DMS153 treated with DMSO at 0.1 percent for 48 hours (cell line): ENCODE results near the gene GALNT8.
"Not testable (repeated sequence)": the region's sequence is repeated elsewhere in the genome, so short reads cannot be mapped to it uniquely, and the experiment has no call there.

Source experiments
- DNase-seq: peaks from one replicate; lab custom pipeline; 2025; ENCODE audit not compliant: unreplicated experiment; lab: John Stamatoyannopoulos, UW

The GALNT8 gene

GRCh38 chr12:4742416-4742970 lies 22.3 kb downstream of the GALNT8 start:
- no peak for DNase-seq

- no peak for DNase-seq
Measured at GRCh38 chr12:4743046-4743445, 22.8 kb downstream of the GALNT8 start.

DNA sequence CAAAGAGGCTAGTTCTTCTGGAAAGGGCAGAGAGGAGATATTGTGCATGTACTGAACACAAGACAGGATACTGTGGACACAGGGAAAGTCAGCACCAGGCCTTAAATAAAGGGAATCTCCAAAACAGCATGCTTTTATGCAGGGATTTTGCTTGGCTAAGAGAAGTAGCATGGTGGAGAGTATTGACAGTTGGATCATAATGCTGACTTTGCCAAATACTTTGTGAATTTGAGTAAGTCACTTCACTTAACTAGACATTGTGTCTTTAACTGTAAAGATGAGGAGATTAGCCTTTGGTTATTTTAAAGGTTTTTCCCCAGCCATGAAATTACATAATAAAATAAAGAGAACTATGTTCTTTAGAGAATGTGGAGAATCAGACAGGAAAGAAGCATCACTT lies 24.5 kb downstream of the GALNT8 start:
- DNase-seq: no peak

DNA sequence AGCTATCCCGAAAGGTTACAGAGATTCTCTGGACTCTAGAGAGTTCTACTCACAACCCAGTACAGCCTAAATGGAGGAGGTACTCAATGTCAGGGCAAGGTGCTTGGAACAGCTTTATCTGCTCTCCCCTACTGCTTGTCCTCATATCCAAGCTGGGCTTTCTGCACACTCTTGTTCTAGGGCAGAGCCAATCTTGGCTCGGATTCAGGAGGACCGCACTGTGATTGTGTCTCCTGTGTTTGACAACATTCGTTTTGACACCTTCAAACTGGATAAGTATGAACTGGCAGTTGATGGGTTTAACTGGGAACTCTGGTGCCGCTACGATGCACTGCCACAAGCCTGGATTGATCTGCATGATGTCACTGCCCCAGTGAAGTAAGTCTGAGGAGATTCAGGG lies 25.0 kb downstream of the GALNT8 start:
- no peak for DNase-seq

GRCh38 chr12:4751654-4752053 lies 31.5 kb downstream of the GALNT8 start:
- not testable (repeated sequence) for DNase-seq

DNA sequence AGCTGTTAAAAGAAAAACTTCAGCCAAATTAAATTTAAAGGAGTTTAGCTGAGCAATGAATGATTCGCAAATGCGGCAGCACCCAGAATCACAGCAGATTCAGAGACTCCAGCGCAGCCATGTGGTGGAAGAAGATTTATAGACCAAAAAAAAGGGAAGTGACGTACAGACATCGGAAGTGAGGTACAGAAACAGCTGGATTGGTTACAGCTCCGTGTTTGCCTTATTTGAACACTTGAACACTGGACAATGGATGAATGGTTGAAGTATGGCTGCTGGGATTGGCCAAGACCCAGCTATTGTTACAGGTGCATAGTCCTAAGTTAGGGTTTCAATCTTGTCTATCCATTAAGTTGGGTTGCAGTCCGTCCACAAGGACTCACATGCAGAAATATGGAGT lies 42.6 kb downstream of the GALNT8 start:
- no peak for DNase-seq

GRCh38 chr12:4763549-4763948 lies 43.3 kb downstream of the GALNT8 start:
- peak; percentile 78 for DNase-seq

GRCh38 chr12:4766445-4766844 lies 46.2 kb downstream of the GALNT8 start:
- no peak for DNase-seq

DNA sequence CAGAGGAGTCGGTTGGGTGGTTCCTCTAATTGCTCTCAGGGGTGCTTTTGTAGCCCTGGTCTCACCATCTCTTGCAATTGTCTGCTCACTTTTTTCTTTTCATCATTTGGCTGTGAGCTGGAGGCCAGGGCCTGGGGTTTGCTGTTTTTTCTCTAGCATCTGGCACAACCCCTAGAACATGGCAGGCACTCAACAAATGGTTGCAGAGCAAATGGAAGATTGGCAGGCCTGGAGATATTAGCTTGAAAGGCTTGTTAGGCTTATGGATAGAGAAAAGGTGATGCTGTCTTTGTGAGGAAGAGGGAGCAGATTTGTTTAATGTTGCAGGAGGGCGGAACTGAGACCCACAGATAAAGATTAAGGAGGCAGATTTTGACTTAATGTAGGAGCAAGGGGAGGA lies 47.0 kb downstream of the GALNT8 start:
- no peak for DNase-seq

GRCh38 chr12:4768341-4768740 lies 48.1 kb downstream of the GALNT8 start:
- DNase-seq: no peak

GRCh38 chr12:4769073-4769472 lies 48.9 kb downstream of the GALNT8 start:
- no peak for DNase-seq

GRCh38 chr12:4771172-4771959 lies 51.2 kb downstream of the GALNT8 start:
- no peak for DNase-seq

DNA sequence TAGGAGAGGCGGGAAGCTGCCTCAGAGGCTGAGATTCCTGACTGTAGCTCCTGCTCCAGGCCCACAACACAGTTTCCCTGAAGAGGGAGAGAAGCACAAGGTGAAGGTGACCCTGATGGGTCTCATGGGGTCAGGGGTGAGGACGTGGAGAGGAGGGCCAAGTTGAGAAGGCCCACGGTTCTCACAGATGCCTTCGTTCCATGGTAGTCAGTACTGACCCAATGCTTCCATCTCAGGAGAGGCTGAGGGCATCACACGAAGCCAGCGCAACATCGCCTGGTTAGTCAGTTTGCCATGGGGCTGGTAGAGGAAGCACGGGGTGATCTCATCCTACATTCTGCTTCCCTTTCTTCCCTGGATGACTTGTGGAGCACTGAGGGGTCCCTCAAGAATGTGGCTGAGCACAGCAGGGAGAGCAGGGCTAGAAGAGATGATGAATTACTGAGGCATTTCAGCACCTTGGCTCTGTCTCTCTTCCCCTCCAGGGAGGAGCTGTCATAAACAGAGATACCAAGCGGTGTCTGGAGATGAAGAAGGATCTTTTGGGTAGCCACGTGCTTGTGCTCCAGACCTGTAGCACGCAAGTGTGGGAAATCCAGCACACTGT lies 51.9 kb downstream of the GALNT8 start:
- no peak for DNase-seq

DNA sequence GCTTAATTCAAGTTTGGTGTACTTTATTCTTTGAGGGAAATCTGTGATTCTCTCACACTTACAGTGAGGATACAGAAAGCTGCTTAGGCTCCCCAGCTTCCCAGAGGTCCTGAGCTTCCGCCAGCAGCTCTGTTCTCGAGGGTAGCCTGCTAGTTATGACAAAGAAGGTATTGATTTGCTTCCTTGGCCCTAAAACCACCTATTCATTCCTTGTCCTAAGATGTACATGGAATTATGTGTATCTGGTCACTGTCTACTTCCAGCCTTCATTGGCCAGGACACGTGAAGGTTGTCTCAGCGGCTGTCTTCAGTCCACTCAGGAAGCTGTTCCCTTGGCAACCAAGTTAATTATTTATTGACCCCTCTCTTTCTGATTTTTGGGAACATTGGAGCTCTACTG lies 55.7 kb downstream of the GALNT8 start:
- DNase-seq: no peak

DNA sequence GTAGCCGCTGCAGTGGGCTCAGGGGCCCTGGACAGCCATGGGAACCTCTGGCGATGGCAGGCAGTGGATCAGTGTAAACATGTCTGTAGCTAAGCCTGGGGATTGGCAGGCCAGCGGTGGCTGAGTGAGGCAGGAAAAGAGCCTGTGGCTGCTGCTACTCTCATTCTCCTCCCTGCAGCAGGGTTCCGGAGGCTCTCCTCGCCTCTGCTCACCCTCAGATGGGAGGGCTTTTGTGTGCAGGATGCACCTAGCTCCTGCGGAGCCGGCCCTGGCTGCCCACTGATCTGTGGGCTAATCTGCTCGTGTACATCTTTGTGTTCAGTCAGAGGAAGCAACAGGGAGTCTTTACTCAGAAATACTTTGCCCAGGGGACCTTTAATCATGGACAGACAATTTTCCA lies 59.5 kb downstream of the GALNT8 start:
- no peak for DNase-seq

GRCh38 chr12:4780641-4781611 lies 60.7 kb downstream of the GALNT8 start:
- no peak for DNase-seq

DNA sequence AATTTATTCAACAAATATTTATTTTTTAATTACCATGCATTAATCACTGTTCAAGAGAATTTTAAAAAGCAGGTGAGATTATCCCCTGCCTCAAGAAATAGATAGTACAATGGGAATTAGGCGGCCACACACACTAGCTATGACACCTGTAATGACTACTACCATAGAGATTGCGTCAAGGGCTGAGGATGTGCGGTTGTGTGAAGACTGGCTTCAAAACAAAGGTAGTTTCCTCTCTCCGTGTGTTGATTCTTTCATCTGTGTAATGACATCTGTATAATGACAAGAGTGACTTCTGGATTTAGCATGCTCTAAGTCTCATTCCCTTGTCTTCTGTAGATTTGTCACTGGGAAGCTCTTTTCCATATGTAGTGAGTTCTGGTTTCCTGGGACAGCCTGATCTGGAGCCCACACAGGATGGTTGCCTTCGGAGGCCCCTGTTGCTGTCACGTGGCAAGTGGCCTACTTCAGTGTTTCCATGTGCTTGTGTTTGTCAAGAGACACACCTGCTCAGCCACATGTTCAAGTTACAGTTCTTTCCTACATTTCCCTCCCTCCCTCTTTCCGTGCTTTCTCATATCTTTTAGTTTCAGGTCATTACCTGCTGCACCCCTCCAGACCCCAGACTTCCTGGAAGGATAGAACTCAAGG lies 64.3 kb downstream of the GALNT8 start:
- no peak for DNase-seq

DNA sequence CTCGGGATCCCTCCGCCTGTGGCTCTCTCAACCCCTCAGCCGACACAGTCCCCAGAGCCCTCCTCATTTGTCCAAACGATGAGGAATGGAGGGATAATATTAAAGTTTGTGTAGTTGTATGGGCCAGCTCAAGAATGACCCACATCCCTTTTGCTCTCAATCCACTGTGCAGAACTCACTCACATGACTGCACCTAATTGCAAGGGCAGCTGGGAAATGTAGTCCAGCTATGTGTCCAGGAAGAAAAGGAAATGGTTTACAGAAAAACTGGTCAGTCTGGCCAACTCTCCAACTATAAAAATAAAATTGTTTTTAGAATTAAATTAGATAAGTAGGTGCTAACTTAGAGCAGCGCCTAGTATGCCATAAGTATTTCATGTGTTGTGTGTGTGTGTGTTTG lies 66.6 kb downstream of the GALNT8 start:
- no peak for DNase-seq

- no peak for DNase-seq
Measured at GRCh38 chr12:4787965-4788364, 67.8 kb downstream of the GALNT8 start.

GRCh38 chr12:4789776-4790175 lies 69.6 kb downstream of the GALNT8 start:
- DNase-seq: no peak

DNA sequence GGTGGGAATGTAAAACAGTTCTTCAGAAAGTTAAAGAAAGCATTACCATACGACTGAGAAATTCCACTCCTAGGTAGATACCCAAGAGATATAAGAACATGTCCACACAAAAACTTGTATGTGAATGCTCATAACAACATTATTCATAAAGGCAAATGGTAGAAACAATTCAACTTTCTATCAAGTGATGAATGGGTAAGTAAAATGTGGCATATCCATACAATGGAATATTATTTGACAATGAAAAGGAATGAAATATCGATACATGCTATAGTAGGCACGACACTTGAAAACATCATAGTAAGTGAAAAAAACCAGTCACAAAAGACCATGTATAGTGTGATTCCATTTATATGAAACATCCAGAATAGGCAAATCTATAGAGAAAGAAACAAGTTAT lies 71.3 kb downstream of the GALNT8 start:
- DNase-seq: no peak
